Trophoblast cell (in vitro differentiated cells and primary cell): ENCODE data around the gene FUOM.

Experiments
- DNase-seq, 2 donors: peaks; one replicate each; pipeline ENCODE4 v3.0.0-alpha.2; 2016
- H2AFZ ChIP-seq: 2 replicates; pipeline ENCODE4 v1.6.1; 2013; ENCODE audit warnings: low read length, moderate library complexity, mild to moderate bottlenecking; ENCODE audit not compliant: insufficient read depth, poor library complexity
- H2AK5ac ChIP-seq: 2 replicates; pipeline ENCODE4 v1.6.1; 2013; ENCODE audit warnings: mild to moderate bottlenecking, low read length
- H2BK120ac ChIP-seq: 2 replicates; pipeline ENCODE4 v1.6.1; 2013; ENCODE audit warnings: low read length, mild to moderate bottlenecking, moderate library complexity; ENCODE audit not compliant: insufficient read depth, poor library complexity
- H2BK12ac ChIP-seq: 2 replicates; pipeline ENCODE4 v1.6.1; 2013; ENCODE audit warnings: mild to moderate bottlenecking, low read length, moderate library complexity
- H2BK5ac ChIP-seq: 2 replicates; pipeline ENCODE4 v1.6.1; 2013; ENCODE audit warnings: low read length, low read depth, moderate library complexity, mild to moderate bottlenecking; ENCODE audit not compliant: poor library complexity
- H3K14ac ChIP-seq: 2 replicates; pipeline ENCODE4 v1.6.1; 2013; ENCODE audit warnings: mild to moderate bottlenecking, low read length
- H3K18ac ChIP-seq: 2 replicates; pipeline ENCODE4 v1.6.1; 2013; ENCODE audit warnings: mild to moderate bottlenecking, low read length
- H3K23ac ChIP-seq: 2 replicates; pipeline ENCODE4 v1.6.1; 2013; ENCODE audit warnings: low read length
- H3K27ac ChIP-seq: 2 replicates; pipeline ENCODE4 v1.5.1; 2013; ENCODE audit warnings: low read depth, mild to moderate bottlenecking, inconsistent platforms, low read length, moderate library complexity
- H3K27me3 ChIP-seq: 2 replicates; pipeline ENCODE4 v1.6.1; 2013; ENCODE audit warnings: inconsistent platforms, mild to moderate bottlenecking, low read length, moderate library complexity; ENCODE audit not compliant: insufficient read depth
- H3K36me3 ChIP-seq, 2 experiments: 1 replicate in 1 of 2; 2 replicates in 1 of 2; pipeline ENCODE4 v1.6.1; 2013; ENCODE audit warnings: low read length in 2 of 2, mild to moderate bottlenecking in 2 of 2, moderate library complexity in 1 of 2; ENCODE audit not compliant: insufficient read depth in 2 of 2, control insufficient read depth in 1 of 2
- H3K4ac ChIP-seq: 2 replicates; pipeline ENCODE4 v1.6.1; 2013; ENCODE audit warnings: low read depth, mild to moderate bottlenecking, low read length, moderate library complexity
- H3K4me1 ChIP-seq, 2 experiments: 1 replicate in 1 of 2; 2 replicates in 1 of 2; pipeline ENCODE4 v1.6.1; 2013; ENCODE audit warnings: low read length in 2 of 2, mild to moderate bottlenecking in 2 of 2, moderate library complexity in 1 of 2; ENCODE audit not compliant: insufficient read depth in 2 of 2, control insufficient read depth in 1 of 2
- H3K4me2 ChIP-seq: 2 replicates; pipeline ENCODE4 v1.6.1; 2013; ENCODE audit warnings: inconsistent platforms, mild to moderate bottlenecking, low read length, moderate library complexity
- H3K4me3 ChIP-seq: 2 replicates; pipeline ENCODE4 v1.5.1; 2013; ENCODE audit warnings: mild to moderate bottlenecking, low read depth, low read length, inconsistent platforms
- H3K79me1 ChIP-seq: one replicate; pipeline ENCODE4 v1.6.1; 2013; ENCODE audit warnings: low read length
- H3K79me2 ChIP-seq: 2 replicates; pipeline ENCODE4 v1.6.1; 2013; ENCODE audit warnings: low read length, mild to moderate bottlenecking; ENCODE audit not compliant: control insufficient read depth, insufficient read depth, poor library complexity
- H3K9ac ChIP-seq: 2 replicates; pipeline ENCODE4 v1.6.1; 2013; ENCODE audit warnings: mild to moderate bottlenecking, low read length
- H3K9me3 ChIP-seq: 2 replicates; pipeline ENCODE4 v1.6.1; 2013; ENCODE audit warnings: low read depth, mild to moderate bottlenecking, control low read depth, inconsistent platforms, low read length; ENCODE audit not compliant: insufficient read depth
- H4K12ac ChIP-seq: 2 replicates; pipeline ENCODE4 v1.6.1; 2013; ENCODE audit warnings: low read depth, mild to moderate bottlenecking, low read length, moderate library complexity
- H4K8ac ChIP-seq: 2 replicates; pipeline ENCODE4 v1.6.1; 2013; ENCODE audit warnings: low read depth, mild to moderate bottlenecking, low read length, moderate library complexity
- H4K91ac ChIP-seq: one replicate; pipeline ENCODE4 v1.6.1; 2013; ENCODE audit warnings: low read depth, mild to moderate bottlenecking, low read length, moderate library complexity
- WGBS: extraction: QIAGEN DNeasy Blood & Tissue Kit; methylation state at CpG from one replicate; pipeline ENCODE4 v1.1.7; 2013; ENCODE audit warnings: missing lambda C conversion rate; ENCODE audit not compliant: insufficient read length, insufficient coverage; ENCODE audit errors: extremely low coverage; 5-methylcytosine and 5-hydroxymethylcytosine counted together

Gene FUOM

GRCh38 chr10:133339708-133340380, 18.0 kb downstream of the FUOM start:
- Histone ChIP-seq H3K27me3 (peaks cover 29% of the 10 kb centered on the region), H3K9ac (no peak overlapping the region), H4K91ac (no peak overlapping the region), H3K36me3 (no peaks in the 10 kb centered on the region), H2AK5ac (no peak overlapping the region), H3K23ac (no peak overlapping the region), H4K12ac (no peak overlapping the region), H3K79me1 (no peaks in the 10 kb centered on the region), H3K14ac (no peak overlapping the region), H2BK12ac (no peak overlapping the region), H3K4me1 (peaks cover 4 to 8% of the 10 kb centered on the region in 2 experiments), H3K27ac (no peak overlapping the region), H3K9me3 (peaks cover 34% of the 10 kb centered on the region), H3K4ac (no peak overlapping the region), H2BK5ac (no peak overlapping the region), H3K79me2 (no peaks in the 10 kb centered on the region), H2AFZ (no peak overlapping the region), H4K8ac (no peak overlapping the region), H3K18ac (no peak overlapping the region), H3K4me3 (peak overlapping the region; percentile 10), H3K4me2 (no peak overlapping the region), H2BK120ac (no peak overlapping the region)
- WGBS: 100% methylated on average over 5 of the region's 13 CpGs
- peak in 1 of 2 donors; percentile 46 for DNase-seq

- H2AK5ac ChIP-seq: no peak overlapping the region
- H2BK12ac ChIP-seq: no peak overlapping the region
- H3K9me3 ChIP-seq: peaks cover 40% of the 10 kb centered on the region
- peak overlapping the region; percentile 25 for H3K4me3 ChIP-seq
- no peak overlapping the region for H2AFZ ChIP-seq
- H3K36me3 ChIP-seq: no peaks in the 10 kb centered on the region
- H3K27ac ChIP-seq: no peak overlapping the region
- no peak overlapping the region for H4K91ac ChIP-seq
- H3K14ac ChIP-seq: no peak overlapping the region
- no peak overlapping the region for H4K8ac ChIP-seq
- H3K9ac ChIP-seq: no peak overlapping the region
- 100% methylated on average over 8 of the region's 10 CpGs for WGBS
- H3K79me2 ChIP-seq: no peaks in the 10 kb centered on the region
- H3K23ac ChIP-seq: no peak overlapping the region
- H3K18ac ChIP-seq: no peak overlapping the region
- no peaks in the 10 kb centered on the region for H3K79me1 ChIP-seq
- no peak overlapping the region for H2BK5ac ChIP-seq
- peaks cover 36% of the 10 kb centered on the region for H3K27me3 ChIP-seq
- H3K4ac ChIP-seq: no peak overlapping the region
- H3K4me1 ChIP-seq: peaks cover 1 to 6% of the 10 kb centered on the region in 2 experiments
- DNase-seq: no peak
- H4K12ac ChIP-seq: no peak overlapping the region
- no peak overlapping the region for H3K4me2 ChIP-seq
- H2BK120ac ChIP-seq: no peak overlapping the region
Measured at GRCh38 chr10:133338080-133339071, 19.4 kb downstream of the FUOM start.

- H3K23ac ChIP-seq: no peak overlapping the region
- no peak overlapping the region for H2BK5ac ChIP-seq
- no peaks in the 10 kb centered on the region for H3K79me1 ChIP-seq
- H3K36me3 ChIP-seq: no peaks in the 10 kb centered on the region
- H2AK5ac ChIP-seq: no peak overlapping the region
- H3K4me2 ChIP-seq: no peak overlapping the region
- DNase-seq: no peak
- no peak overlapping the region for H2BK120ac ChIP-seq
- H3K14ac ChIP-seq: no peak overlapping the region
- no peak overlapping the region for H2BK12ac ChIP-seq
- WGBS: 100% methylated on average over 2 of the region's 3 CpGs
- peak overlapping the region; percentile 0 for H3K4me3 ChIP-seq
- H3K4me1 ChIP-seq: peaks cover 0 to 3% of the 10 kb centered on the region in 2 experiments
- no peak overlapping the region for H3K27ac ChIP-seq
- peaks cover 42% of the 10 kb centered on the region for H3K9me3 ChIP-seq
- peaks cover 41% of the 10 kb centered on the region for H3K27me3 ChIP-seq
- no peak overlapping the region for H4K12ac ChIP-seq
- H3K4ac ChIP-seq: no peak overlapping the region
- H3K79me2 ChIP-seq: no peaks in the 10 kb centered on the region
- no peak overlapping the region for H3K9ac ChIP-seq
- H2AFZ ChIP-seq: no peak overlapping the region
- no peak overlapping the region for H4K91ac ChIP-seq
- no peak overlapping the region for H4K8ac ChIP-seq
- H3K18ac ChIP-seq: no peak overlapping the region
Measured at GRCh38 chr10:133337370-133337725, 20.5 kb downstream of the FUOM start.

- H4K91ac ChIP-seq: no peak within 1 kb of the TSS
- H4K8ac ChIP-seq: no peak within 1 kb of the TSS
- peak within 1 kb of the TSS; percentile 53 for H3K4me3 ChIP-seq
- H3K23ac ChIP-seq: no peak within 1 kb of the TSS
- no peak within 1 kb of the TSS for H3K27ac ChIP-seq
- H3K4ac ChIP-seq: no peak within 1 kb of the TSS
- no peak within 1 kb of the TSS for H3K18ac ChIP-seq
- H2AK5ac ChIP-seq: no peak within 1 kb of the TSS
- H3K14ac ChIP-seq: no peak within 1 kb of the TSS
- no peak within 1 kb of the TSS for H2BK12ac ChIP-seq
- H3K9me3 ChIP-seq: peaks cover 42% of the 10 kb centered on the region
- WGBS: no CpG with 5 or more reads among the region's 63 CpGs
- H2AFZ ChIP-seq: no peak within 1 kb of the TSS
- peaks cover 45% of the 10 kb centered on the region for H3K27me3 ChIP-seq
- no peak within 1 kb of the TSS for H3K4me2 ChIP-seq
- no peak for DNase-seq
- no peak within 1 kb of the TSS for H3K9ac ChIP-seq
- no peak within 1 kb of the TSS for H4K12ac ChIP-seq
- H3K79me2 ChIP-seq: no peaks in the 10 kb centered on the region
- no peaks in the 10 kb centered on the region for H3K79me1 ChIP-seq
- H2BK5ac ChIP-seq: no peak within 1 kb of the TSS
- no peaks in the 10 kb centered on the region for H3K36me3 ChIP-seq
- H3K4me1 ChIP-seq: peaks cover 0 to 3% of the 10 kb centered on the region in 2 experiments
- no peak within 1 kb of the TSS for H2BK120ac ChIP-seq
Measured at GRCh38 chr10:133336577-133337369, 21.0 kb downstream of the FUOM start, which contains the start of gene CALY. CALY (minus strand) TSS chr10:133336896; CDS start chr10:133328989, 7,907 bp downstream.
